Cardiac muscle cell (in vitro differentiated cells and primary cell): ENCODE measurements around the gene MMP17. TPM values are rescaled to one million over a fixed set of nuclear protein-coding genes. Genes with fewer than 3 reads are reported as not detected.

Source experiments
- DNase-seq, 2 donors: peaks; one replicate each; pipeline versions ENCODE4 v3.0.0 to v3.0.0-alpha.2; 2010 to 2017; ENCODE audit warnings: low read depth in 1 of 2, low spot score in 1 of 2
- H3K27ac ChIP-seq: fragments of 200-600 bp; sonication (generic); 2 replicates; pipeline ENCODE4 v1.5.1; 2016
- H3K27me3 ChIP-seq: fragments of 200-600 bp; sonication (generic); 2 replicates; pipeline ENCODE4 v1.6.0; 2016; ENCODE audit warnings: control low read depth
- H3K36me3 ChIP-seq: fragments of 200-600 bp; sonication (generic); 2 replicates; pipeline ENCODE4 v1.5.1; 2016; ENCODE audit warnings: control low read depth
- H3K4me1 ChIP-seq: fragments of 200-600 bp; sonication (generic); 2 replicates; pipeline ENCODE4 v1.8.1; 2017; ENCODE audit warnings: low read depth, mild to moderate bottlenecking, mixed run types
- H3K4me3 ChIP-seq: fragments of 200-600 bp; sonication (generic); 2 replicates; pipeline ENCODE4 v1.5.1; 2016; ENCODE audit warnings: mild to moderate bottlenecking
- H3K9me3 ChIP-seq: fragments of 200-600 bp; sonication (generic); 2 replicates; pipeline ENCODE4 v1.5.1; 2017; ENCODE audit warnings: low read depth, mild to moderate bottlenecking, control low read depth
- polyA plus RNA-seq: library from polyadenylated mRNA; unstranded; fragments of >200 nt; fragmentation: Nextera tagmentation; extraction: Ambion mirVana; gene quantifications from 2 replicates; pipeline ENCODE4 v1.2.1, GENCODE V29; 2016
- total RNA-seq: library from RNA; depleted of rRNA; stranded (reverse); fragments of >200 nt; gene quantifications from 2 replicates; pipeline ENCODE4 v1.2.3, GENCODE V29; 2016
- TF ChIP-seq, protein P1 (sequence below): IDR thresholded peaks from 2 replicates; pipeline ENCODE4 v1.5.1; 2012; ENCODE audit warnings: low read depth, mild to moderate bottlenecking, low read length

The MMP17 gene
- total and polyA plus RNA-seq, 2 experiments from 2014 or later = 0.71 TPM; not detected in 1

DNA sequence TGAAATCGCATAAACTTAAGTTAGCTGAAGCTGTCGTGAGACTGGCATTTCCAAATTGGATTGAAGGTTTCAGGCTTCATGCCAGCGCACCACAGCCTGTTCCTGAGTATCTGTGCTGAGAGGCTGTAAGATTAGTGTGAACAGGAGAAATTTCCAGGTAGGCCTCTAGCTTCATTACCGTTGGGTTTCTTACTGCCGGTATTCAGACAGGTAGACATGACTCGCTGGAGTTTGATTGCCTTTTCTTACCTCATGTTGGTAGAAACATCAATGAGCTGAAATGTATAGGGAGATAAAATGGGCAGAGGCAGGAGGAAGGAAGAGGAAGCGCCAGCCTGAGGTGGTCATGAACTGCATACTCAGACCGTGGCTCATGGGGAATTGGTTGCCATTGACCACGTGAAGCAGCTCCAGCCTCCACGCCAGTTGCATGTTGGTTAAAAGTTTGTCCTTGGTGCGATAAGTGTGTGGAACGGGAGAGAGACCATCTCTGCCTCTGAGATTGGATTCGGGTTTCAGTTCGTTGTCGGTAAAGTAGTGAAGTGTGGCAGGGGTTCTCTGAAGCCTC lies 42.3 kb upstream of the MMP17 start:
- Histone ChIP-seq H3K4me3 (no peak overlapping the region), H3K27ac (no peak overlapping the region), H3K27me3 (no peaks in the 10 kb centered on the region), H3K36me3 (peaks cover 33% of the 10 kb centered on the region), H3K9me3 (no peaks in the 10 kb centered on the region), H3K4me1 (no peaks in the 10 kb centered on the region)
- TF ChIP-seq, protein P1, sequence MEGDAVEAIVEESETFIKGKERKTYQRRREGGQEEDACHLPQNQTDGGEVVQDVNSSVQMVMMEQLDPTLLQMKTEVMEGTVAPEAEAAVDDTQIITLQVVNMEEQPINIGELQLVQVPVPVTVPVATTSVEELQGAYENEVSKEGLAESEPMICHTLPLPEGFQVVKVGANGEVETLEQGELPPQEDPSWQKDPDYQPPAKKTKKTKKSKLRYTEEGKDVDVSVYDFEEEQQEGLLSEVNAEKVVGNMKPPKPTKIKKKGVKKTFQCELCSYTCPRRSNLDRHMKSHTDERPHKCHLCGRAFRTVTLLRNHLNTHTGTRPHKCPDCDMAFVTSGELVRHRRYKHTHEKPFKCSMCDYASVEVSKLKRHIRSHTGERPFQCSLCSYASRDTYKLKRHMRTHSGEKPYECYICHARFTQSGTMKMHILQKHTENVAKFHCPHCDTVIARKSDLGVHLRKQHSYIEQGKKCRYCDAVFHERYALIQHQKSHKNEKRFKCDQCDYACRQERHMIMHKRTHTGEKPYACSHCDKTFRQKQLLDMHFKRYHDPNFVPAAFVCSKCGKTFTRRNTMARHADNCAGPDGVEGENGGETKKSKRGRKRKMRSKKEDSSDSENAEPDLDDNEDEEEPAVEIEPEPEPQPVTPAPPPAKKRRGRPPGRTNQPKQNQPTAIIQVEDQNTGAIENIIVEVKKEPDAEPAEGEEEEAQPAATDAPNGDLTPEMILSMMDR = no peak
- no peak for DNase-seq

DNA sequence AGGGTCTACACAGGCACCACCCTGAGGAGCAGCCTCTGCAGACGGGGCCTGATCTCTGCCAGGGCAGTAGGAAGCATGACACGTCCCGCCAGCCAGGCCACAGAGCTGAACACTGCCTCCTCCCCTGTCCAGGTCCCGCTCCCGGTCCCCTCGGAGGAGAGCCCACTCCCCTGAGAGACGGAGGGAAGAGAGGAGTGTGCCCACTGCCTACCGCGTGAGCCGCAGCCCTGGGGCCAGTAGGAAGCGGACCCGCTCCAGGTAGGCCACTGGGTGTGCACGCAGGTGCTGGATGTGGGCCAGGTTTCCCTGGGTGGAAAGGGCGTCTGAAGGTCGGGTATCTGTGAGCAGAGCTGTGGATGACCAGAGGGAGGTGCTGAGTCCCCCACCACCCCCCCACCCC lies 41.9 kb upstream of the MMP17 start:
- no peaks in the 10 kb centered on the region for H3K9me3 ChIP-seq
- H3K36me3 ChIP-seq = peaks cover 33% of the 10 kb centered on the region
- H3K4me1 ChIP-seq = no peaks in the 10 kb centered on the region
- no peaks in the 10 kb centered on the region for H3K27me3 ChIP-seq
- H3K4me3 ChIP-seq = no peak overlapping the region
- no peak overlapping the region for H3K27ac ChIP-seq
- no peak for DNase-seq
- TF ChIP-seq, protein P1 = no peak

DNA sequence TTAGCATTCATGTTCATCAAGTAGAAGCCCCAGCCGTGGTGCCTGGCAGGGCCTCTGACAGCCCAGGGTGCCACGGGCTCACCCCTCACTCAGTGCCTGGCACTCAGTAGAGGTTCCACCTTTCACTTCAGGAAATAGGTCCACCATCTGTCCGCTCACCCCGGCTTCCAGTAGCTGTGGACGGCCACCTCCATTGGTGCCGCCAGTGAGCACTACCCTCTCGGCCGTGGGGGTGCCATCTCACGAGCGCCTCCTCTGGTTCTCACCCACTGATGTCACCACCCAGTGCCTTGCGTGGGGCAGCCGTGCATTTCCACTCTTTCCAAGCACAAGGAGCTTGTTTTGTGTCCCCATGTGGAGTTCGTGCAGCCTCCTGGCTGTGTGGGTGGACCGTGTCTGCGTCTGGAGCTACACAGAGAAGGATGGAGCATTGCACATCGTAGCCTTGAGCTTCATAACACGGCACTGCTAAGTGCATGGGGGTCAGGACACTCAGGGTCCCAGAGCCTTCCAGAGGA lies 41.0 kb upstream of the MMP17 start:
- H3K27me3 ChIP-seq = no peaks in the 10 kb centered on the region
- no peak overlapping the region for H3K27ac ChIP-seq
- H3K9me3 ChIP-seq = no peaks in the 10 kb centered on the region
- TF ChIP-seq, protein P1 = no peak
- H3K4me3 ChIP-seq = no peak overlapping the region
- peaks cover 25% of the 10 kb centered on the region for H3K36me3 ChIP-seq
- no peak for DNase-seq
- no peaks in the 10 kb centered on the region for H3K4me1 ChIP-seq

DNA sequence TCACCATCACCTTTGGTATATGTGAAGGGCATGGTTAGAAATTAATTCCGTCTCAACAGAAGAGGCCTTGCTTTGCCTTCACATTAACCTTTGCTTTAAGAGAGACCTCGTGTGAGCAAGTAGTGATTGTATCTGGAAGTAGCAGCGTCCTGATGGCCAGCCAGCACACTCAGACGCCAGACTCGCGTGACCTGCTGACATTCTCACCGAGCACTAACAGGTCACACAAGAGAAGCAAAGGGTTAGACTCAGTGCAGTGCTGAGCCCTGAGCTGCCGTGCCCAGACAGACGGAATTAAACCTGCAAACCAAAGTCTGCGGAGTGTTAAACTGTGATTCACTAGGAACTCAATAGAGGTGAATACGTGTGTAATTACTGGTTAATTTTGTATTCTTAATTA lies 40.1 kb upstream of the MMP17 start:
- no peak overlapping the region for H3K27ac ChIP-seq
- no peak overlapping the region for H3K4me3 ChIP-seq
- no peaks in the 10 kb centered on the region for H3K9me3 ChIP-seq
- TF ChIP-seq, protein P1 = no peak
- H3K27me3 ChIP-seq = no peaks in the 10 kb centered on the region
- peaks cover 19% of the 10 kb centered on the region for H3K36me3 ChIP-seq
- H3K4me1 ChIP-seq = no peaks in the 10 kb centered on the region
- DNase-seq = no peak

DNA sequence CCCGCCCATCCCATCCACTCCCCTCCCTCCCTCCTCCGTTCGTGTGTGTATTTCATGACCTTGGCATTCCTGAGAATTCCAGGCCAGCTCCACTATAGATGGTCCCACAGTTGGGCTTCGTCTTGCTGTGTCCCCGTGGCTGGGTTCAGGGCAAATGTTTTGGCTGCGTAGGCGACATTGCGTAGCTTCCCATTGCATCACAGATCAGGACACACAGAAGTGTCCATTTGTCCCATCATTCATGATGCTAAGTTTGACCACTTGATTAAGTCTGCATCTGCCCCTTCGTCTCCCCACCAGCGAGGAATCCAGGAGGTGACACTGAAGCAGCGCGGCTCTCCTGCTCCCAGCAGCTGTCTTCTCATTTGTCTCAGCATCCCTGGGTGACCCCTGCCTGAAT lies 38.6 kb upstream of the MMP17 start:
- Histone ChIP-seq H3K36me3 (peaks cover 19% of the 10 kb centered on the region), H3K4me3 (no peak overlapping the region), H3K27me3 (no peaks in the 10 kb centered on the region), H3K9me3 (no peaks in the 10 kb centered on the region), H3K27ac (no peak overlapping the region), H3K4me1 (no peaks in the 10 kb centered on the region)
- no peak for DNase-seq
- TF ChIP-seq, protein P1 = no peak
